Neural cell (in vitro differentiated cells): ENCODE data around the gene ANKRD39. TPM values are rescaled to one million over a fixed set of nuclear protein-coding genes. Genes with fewer than 3 reads are reported as not detected.
A peak's percentile ranks its signal among the peaks of the same experiment; 100 is the strongest.

Experiments
- H2AFZ ChIP-seq: fragments of 200-600, 300-800 bp; sonication (generic), shearing (Covaris generic); 2 replicates; pipeline ENCODE4 v1.6.0; 2014; ENCODE audit warnings: low read depth, mild to moderate bottlenecking, antibody characterized with exemption, low read length, moderate library complexity
- H3F3A ChIP-seq: fragments of 200-600 bp; shearing (Covaris generic); 2 replicates; pipeline ENCODE4 v1.6.1; 2016; ENCODE audit warnings: mild to moderate bottlenecking, moderate library complexity, mixed read lengths, antibody characterized with exemption, low read length; ENCODE audit not compliant: insufficient read depth, poor library complexity, severe bottlenecking
- H3K27ac ChIP-seq: fragments of 200-600, 300-800 bp; sonication (generic), shearing (Covaris generic); 2 replicates; pipeline ENCODE4 v1.5.1; 2014; ENCODE audit warnings: mild to moderate bottlenecking, low read length, moderate library complexity
- H3K27me3 ChIP-seq: fragments of 300-800, 200-600 bp; sonication (generic), shearing (Covaris generic); 2 replicates; pipeline ENCODE4 v1.6.0; 2014; ENCODE audit warnings: mild to moderate bottlenecking, low read depth, low read length, moderate library complexity; ENCODE audit not compliant: insufficient read depth
- H3K36me3 ChIP-seq: fragments of 300-800, 200-600 bp; sonication (generic), shearing (Covaris generic); 2 replicates; pipeline ENCODE4 v1.5.1; 2014; ENCODE audit warnings: mild to moderate bottlenecking, antibody characterized with exemption, low read length, moderate library complexity; ENCODE audit not compliant: insufficient read depth
- H3K4me2 ChIP-seq: fragments of 300-800, 200-600 bp; sonication (generic), shearing (Covaris generic); 2 replicates; pipeline ENCODE4 v1.6.0; 2014; ENCODE audit warnings: mild to moderate bottlenecking, low read length
- H3K4me3 ChIP-seq: fragments of 300-800, 200-600 bp; sonication (generic), shearing (Covaris generic); 2 replicates; pipeline ENCODE4 v1.5.1; 2014; ENCODE audit warnings: mild to moderate bottlenecking, low read length, moderate library complexity
- H3K79me2 ChIP-seq: fragments of 200-600 bp; shearing (Covaris generic); replicated peaks from 2 replicates; pipeline ENCODE4 v1.6.0; 2014; ENCODE audit warnings: mild to moderate bottlenecking, low read length, moderate library complexity; ENCODE audit not compliant: insufficient read depth
- H3K9ac ChIP-seq: fragments of 300-800, 200-600 bp; sonication (generic), shearing (Covaris generic); 2 replicates; pipeline ENCODE4 v1.6.1; 2016; ENCODE audit warnings: mild to moderate bottlenecking, low read length, mixed read lengths
- H3K9me2 ChIP-seq: fragments of 200-600 bp; shearing (Covaris generic); 2 replicates; pipeline ENCODE4 v1.6.1; 2016; ENCODE audit warnings: mild to moderate bottlenecking, low read length, mixed read lengths; ENCODE audit not compliant: insufficient read depth
- H3K9me3 ChIP-seq: fragments of 200-600, 300-800 bp; sonication (generic), shearing (Covaris generic); 2 replicates; pipeline ENCODE4 v1.6.1; 2016; ENCODE audit warnings: mild to moderate bottlenecking, mixed run types, low read length, moderate library complexity, mixed read lengths
- H4K20me1 ChIP-seq: fragments of 200-600 bp; shearing (Covaris generic); 2 replicates; pipeline ENCODE4 v1.6.1; 2016; ENCODE audit warnings: mild to moderate bottlenecking, mixed run types; ENCODE audit not compliant: insufficient read depth
- EP300 ChIP-seq: fragments of 450-650 bp; conservative IDR thresholded peaks from 2 replicates; pipeline ENCODE4 v1.6.1; 2014; ENCODE audit warnings: antibody characterized with exemption, mild to moderate bottlenecking, moderate library complexity; ENCODE audit not compliant: poor library complexity, severe bottlenecking
- EZH2 ChIP-seq: fragments of 200-600, 300-800 bp; shearing (Covaris generic), sonication (generic); IDR thresholded peaks from 2 replicates; pipeline ENCODE4 v1.6.1; 2014; ENCODE audit warnings: antibody characterized with exemption, low read length, borderline replicate concordance, mild to moderate bottlenecking; ENCODE audit not compliant: insufficient read depth, poor library complexity, severe bottlenecking
- MXI1 ChIP-seq: fragments of 450-650 bp; conservative IDR thresholded peaks from 2 replicates; pipeline ENCODE4 v1.6.1; 2014; ENCODE audit warnings: antibody characterized with exemption, mild to moderate bottlenecking; ENCODE audit not compliant: poor library complexity, severe bottlenecking
- POLR2AphosphoS5 ChIP-seq: IDR thresholded peaks from 2 replicates; pipeline ENCODE4 v1.6.1; 2012
- RAD21 ChIP-seq: fragments of 450-650 bp; conservative IDR thresholded peaks from 2 replicates; pipeline ENCODE4 v1.6.1; 2014; ENCODE audit warnings: antibody characterized with exemption, mild to moderate bottlenecking, moderate library complexity
- SMC3 ChIP-seq: fragments of 450-650 bp; conservative IDR thresholded peaks from 2 replicates; pipeline ENCODE4 v1.6.1; 2014; ENCODE audit warnings: antibody characterized with exemption, mild to moderate bottlenecking, moderate library complexity; ENCODE audit not compliant: poor library complexity
- TAF1 ChIP-seq: IDR thresholded peaks from 2 replicates; pipeline ENCODE4 v1.6.1; 2012; ENCODE audit warnings: low read depth
- polyA minus RNA-seq: library from RNA; depleted of rRNA, polyadenylated mRNA; stranded (reverse); fragments of >200 nt; gene quantifications from 2 replicates; pipeline ENCODE4 v1.2.3, GENCODE V29; 2014
- polyA plus RNA-seq: library from polyadenylated mRNA; depleted of rRNA; stranded (reverse); fragments of >200 nt; gene quantifications from 2 replicates; pipeline ENCODE4 v1.2.3, GENCODE V29; 2014
- TF ChIP-seq, protein P1 (sequence below): IDR thresholded peaks from 2 replicates; pipeline ENCODE4 v1.6.1; 2012; ENCODE audit warnings: borderline replicate concordance
- TF ChIP-seq, protein P2 (sequence below): fragments of 450-650 bp; IDR thresholded peaks from 2 replicates; pipeline ENCODE4 v1.5.1; 2014; ENCODE audit warnings: antibody characterized with exemption, mild to moderate bottlenecking, moderate library complexity; ENCODE audit not compliant: poor library complexity, severe bottlenecking

Gene ANKRD39, protein sequence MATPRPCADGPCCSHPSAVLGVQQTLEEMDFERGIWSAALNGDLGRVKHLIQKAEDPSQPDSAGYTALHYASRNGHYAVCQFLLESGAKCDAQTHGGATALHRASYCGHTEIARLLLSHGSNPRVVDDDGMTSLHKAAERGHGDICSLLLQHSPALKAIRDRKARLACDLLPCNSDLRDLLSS
- polyA plus RNA-seq (30.7 and 39.0 TPM in 2 replicates), polyA minus RNA-seq (15.3 and 18.2 TPM in 2 replicates)

DNA sequence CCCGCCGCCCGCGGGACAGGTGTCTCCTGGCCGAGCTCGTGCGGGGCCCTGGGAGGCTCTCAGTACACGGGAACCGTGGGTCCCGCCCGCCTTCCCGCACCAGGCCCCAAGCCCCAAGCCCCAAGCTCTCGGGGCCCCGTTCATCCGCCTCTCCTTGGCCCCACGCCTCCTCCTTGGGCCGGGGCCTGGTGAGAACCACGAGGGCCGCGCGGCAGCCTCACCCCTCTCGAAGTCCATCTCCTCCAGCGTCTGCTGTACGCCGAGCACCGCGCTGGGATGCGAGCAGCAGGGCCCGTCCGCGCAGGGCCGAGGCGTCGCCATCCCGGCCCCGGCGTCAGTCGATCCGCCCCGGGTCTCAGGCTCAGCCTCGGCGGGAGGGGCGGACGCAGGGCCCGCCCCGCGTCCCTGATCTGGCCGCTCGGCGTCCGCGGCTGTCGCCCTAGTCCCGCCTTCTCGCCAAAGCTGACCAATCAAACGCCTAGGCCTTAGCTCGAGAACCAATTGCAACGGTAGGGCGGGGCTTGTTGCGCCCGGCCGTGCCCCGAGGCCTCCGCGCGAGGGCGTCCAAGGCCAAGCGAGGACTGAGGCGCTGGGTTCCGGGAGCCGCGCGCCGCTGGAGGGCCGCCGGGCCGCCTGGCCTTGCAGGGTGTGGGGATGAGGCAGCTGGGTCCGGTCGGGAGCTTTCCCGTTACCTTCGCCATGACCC is at the start of gene ANKRD39:
ANKRD39 (minus strand) TSS at position 350 of the 706 bp plus-strand sequence; CDS start at position 321, 29 bp downstream.
- peak within 1 kb of the TSS; percentile 83 for H2AFZ ChIP-seq
- peak within 1 kb of the TSS; percentile 88 for H3K27ac ChIP-seq

DNA sequence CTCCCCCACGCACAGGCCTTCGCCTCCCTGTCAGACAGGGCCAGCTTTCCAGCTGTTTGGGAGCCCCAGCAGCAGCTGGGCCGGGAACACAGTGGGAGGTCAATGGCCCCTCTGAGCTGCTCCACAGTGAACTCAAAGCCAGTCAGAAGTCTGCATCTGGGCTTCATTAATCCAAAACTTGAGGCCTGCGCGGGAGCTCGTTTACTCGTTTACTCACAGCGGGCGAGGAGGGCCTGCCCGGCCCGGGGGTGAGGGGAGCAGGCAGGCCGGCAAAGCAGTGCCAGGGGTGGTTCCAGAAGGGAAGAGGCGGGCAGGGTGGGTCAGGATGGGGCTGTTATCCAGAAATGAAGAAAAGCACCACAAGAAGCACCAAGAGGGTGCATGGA is 48.9 kb upstream of the ANKRD39 start:
- Histone ChIP-seq H3K79me2 (no peaks in the 10 kb centered on the region), H3K9me3 (no peaks in the 10 kb centered on the region), H3K9me2 (no peaks in the 10 kb centered on the region), H3K27me3 (no peaks in the 10 kb centered on the region), H2AFZ (no peak overlapping the region), H3K36me3 (no peaks in the 10 kb centered on the region), H3F3A (no peaks in the 10 kb centered on the region), H3K27ac (no peak overlapping the region), H3K9ac (no peak overlapping the region), H4K20me1 (no peaks in the 10 kb centered on the region), H3K4me2 (no peak overlapping the region), H3K4me3 (no peak overlapping the region)
- TF ChIP-seq SMC3 (no peak), EP300 (no peak), MXI1 (no peak), POLR2AphosphoS5 (no peak), RAD21 (no peak), EZH2 (no peak), TAF1 (no peak)
- TF ChIP-seq, protein P1, sequence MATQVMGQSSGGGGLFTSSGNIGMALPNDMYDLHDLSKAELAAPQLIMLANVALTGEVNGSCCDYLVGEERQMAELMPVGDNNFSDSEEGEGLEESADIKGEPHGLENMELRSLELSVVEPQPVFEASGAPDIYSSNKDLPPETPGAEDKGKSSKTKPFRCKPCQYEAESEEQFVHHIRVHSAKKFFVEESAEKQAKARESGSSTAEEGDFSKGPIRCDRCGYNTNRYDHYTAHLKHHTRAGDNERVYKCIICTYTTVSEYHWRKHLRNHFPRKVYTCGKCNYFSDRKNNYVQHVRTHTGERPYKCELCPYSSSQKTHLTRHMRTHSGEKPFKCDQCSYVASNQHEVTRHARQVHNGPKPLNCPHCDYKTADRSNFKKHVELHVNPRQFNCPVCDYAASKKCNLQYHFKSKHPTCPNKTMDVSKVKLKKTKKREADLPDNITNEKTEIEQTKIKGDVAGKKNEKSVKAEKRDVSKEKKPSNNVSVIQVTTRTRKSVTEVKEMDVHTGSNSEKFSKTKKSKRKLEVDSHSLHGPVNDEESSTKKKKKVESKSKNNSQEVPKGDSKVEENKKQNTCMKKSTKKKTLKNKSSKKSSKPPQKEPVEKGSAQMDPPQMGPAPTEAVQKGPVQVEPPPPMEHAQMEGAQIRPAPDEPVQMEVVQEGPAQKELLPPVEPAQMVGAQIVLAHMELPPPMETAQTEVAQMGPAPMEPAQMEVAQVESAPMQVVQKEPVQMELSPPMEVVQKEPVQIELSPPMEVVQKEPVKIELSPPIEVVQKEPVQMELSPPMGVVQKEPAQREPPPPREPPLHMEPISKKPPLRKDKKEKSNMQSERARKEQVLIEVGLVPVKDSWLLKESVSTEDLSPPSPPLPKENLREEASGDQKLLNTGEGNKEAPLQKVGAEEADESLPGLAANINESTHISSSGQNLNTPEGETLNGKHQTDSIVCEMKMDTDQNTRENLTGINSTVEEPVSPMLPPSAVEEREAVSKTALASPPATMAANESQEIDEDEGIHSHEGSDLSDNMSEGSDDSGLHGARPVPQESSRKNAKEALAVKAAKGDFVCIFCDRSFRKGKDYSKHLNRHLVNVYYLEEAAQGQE, result no peak

More for the DNA sequence above, at the start of gene ANKRD39:
- Histone ChIP-seq H4K20me1 (no peaks in the 10 kb centered on the region), H3F3A (peaks cover 3% of the 10 kb centered on the region), H3K4me3 (peak within 1 kb of the TSS; percentile 99), H3K4me2 (peak within 1 kb of the TSS; percentile 83), H3K9ac (peak within 1 kb of the TSS; percentile 94), H3K9me2 (no peaks in the 10 kb centered on the region), H3K9me3 (no peaks in the 10 kb centered on the region), H3K27me3 (no peaks in the 10 kb centered on the region), H3K36me3 (no peaks in the 10 kb centered on the region), H3K79me2 (peaks cover 26% of the 10 kb centered on the region)
- TF ChIP-seq POLR2AphosphoS5 (peak; percentile 89), EZH2 (no peak), RAD21 (peak; percentile 93), MXI1 (peak; percentile 74), EP300 (peak; percentile 42), TAF1 (peak; percentile 82), SMC3 (peak; percentile 97)
- TF ChIP-seq, protein P2, sequence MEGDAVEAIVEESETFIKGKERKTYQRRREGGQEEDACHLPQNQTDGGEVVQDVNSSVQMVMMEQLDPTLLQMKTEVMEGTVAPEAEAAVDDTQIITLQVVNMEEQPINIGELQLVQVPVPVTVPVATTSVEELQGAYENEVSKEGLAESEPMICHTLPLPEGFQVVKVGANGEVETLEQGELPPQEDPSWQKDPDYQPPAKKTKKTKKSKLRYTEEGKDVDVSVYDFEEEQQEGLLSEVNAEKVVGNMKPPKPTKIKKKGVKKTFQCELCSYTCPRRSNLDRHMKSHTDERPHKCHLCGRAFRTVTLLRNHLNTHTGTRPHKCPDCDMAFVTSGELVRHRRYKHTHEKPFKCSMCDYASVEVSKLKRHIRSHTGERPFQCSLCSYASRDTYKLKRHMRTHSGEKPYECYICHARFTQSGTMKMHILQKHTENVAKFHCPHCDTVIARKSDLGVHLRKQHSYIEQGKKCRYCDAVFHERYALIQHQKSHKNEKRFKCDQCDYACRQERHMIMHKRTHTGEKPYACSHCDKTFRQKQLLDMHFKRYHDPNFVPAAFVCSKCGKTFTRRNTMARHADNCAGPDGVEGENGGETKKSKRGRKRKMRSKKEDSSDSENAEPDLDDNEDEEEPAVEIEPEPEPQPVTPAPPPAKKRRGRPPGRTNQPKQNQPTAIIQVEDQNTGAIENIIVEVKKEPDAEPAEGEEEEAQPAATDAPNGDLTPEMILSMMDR, result peak; percentile 100
- TF ChIP-seq, protein P1, result peak; percentile 21
